Mesenchymal stem cell (in vitro differentiated cells and primary cell): ENCODE measurements around the gene LST1.

ENCODE experiments used
- DNase-seq: peaks from one replicate; pipeline ENCODE4 v3.0.0-alpha.2; 2013
- H2AFZ ChIP-seq: one replicate; pipeline ENCODE4 v1.6.1; 2013; ENCODE audit warnings: low read depth, mild to moderate bottlenecking, control low read depth, inconsistent platforms, low read length, moderate library complexity
- H2AK5ac ChIP-seq: 2 replicates; pipeline ENCODE4 v1.6.1; 2013; ENCODE audit warnings: low read length, moderate library complexity, mild to moderate bottlenecking, inconsistent platforms; ENCODE audit not compliant: severe bottlenecking
- H2BK120ac ChIP-seq: one replicate; pipeline ENCODE4 v1.6.1; 2013; ENCODE audit warnings: low read depth, mild to moderate bottlenecking, inconsistent platforms, low read length, moderate library complexity
- H2BK12ac ChIP-seq, 2 experiments: one replicate each; pipeline ENCODE4 v1.6.1; 2013; ENCODE audit warnings: inconsistent platforms in 2 of 2, low read length in 2 of 2, mild to moderate bottlenecking in 2 of 2, moderate library complexity in 2 of 2, control low read depth in 1 of 2
- H2BK15ac ChIP-seq: one replicate; pipeline ENCODE4 v1.6.1; 2013; ENCODE audit warnings: mild to moderate bottlenecking, low read depth, inconsistent platforms; ENCODE audit not compliant: poor library complexity, severe bottlenecking
- H2BK5ac ChIP-seq: 2 replicates; pipeline ENCODE4 v1.6.1; 2013; ENCODE audit warnings: low read depth, mild to moderate bottlenecking, low read length, control low read depth, inconsistent platforms; ENCODE audit not compliant: poor library complexity, severe bottlenecking
- H3K14ac ChIP-seq, 2 experiments: one replicate each; pipeline ENCODE4 v1.6.1; 2013; ENCODE audit warnings: inconsistent platforms in 2 of 2, low read length in 2 of 2, control low read depth in 1 of 2, mild to moderate bottlenecking in 1 of 2, moderate library complexity in 1 of 2
- H3K18ac ChIP-seq, 2 experiments: one replicate each; pipeline ENCODE4 v1.6.1; 2013; ENCODE audit warnings: inconsistent platforms in 2 of 2, low read length in 2 of 2, control low read depth in 1 of 2, low read depth in 1 of 2, mild to moderate bottlenecking in 1 of 2
- H3K23ac ChIP-seq, 2 experiments: one replicate each; pipeline ENCODE4 v1.6.1; 2013; ENCODE audit warnings: inconsistent platforms in 2 of 2, low read length in 2 of 2, mild to moderate bottlenecking in 2 of 2, moderate library complexity in 2 of 2, control low read depth in 1 of 2
- H3K27ac ChIP-seq: 2 replicates; pipeline ENCODE4 v1.5.1; 2013; ENCODE audit warnings: mild to moderate bottlenecking, moderate library complexity, low read length, control low read depth, inconsistent platforms; ENCODE audit not compliant: poor library complexity, severe bottlenecking
- H3K27me3 ChIP-seq, 2 experiments: 2 replicates each; pipeline versions ENCODE4 v1.6.1 to v1.7.0; 2013; ENCODE audit warnings: low read length in 2 of 2, mild to moderate bottlenecking in 2 of 2, moderate library complexity in 2 of 2, control low read depth in 1 of 2, inconsistent platforms in 1 of 2; ENCODE audit not compliant: control insufficient read depth in 1 of 2, insufficient read depth in 1 of 2
- H3K36me3 ChIP-seq, 2 experiments: 2 replicates each; pipeline versions ENCODE4 v1.6.1 to v1.7.0; 2013; ENCODE audit warnings: low read length in 2 of 2, control low read depth in 1 of 2, inconsistent platforms in 1 of 2, low read depth in 1 of 2, mild to moderate bottlenecking in 1 of 2; ENCODE audit not compliant: insufficient read depth in 2 of 2, control insufficient read depth in 1 of 2
- H3K4ac ChIP-seq, 2 experiments: one replicate each; pipeline ENCODE4 v1.6.1; 2013; ENCODE audit warnings: inconsistent platforms in 2 of 2, low read length in 2 of 2, mild to moderate bottlenecking in 2 of 2, moderate library complexity in 2 of 2, control low read depth in 1 of 2, low read depth in 1 of 2
- H3K4me1 ChIP-seq: 2 replicates; pipeline ENCODE4 v1.6.1; 2013; ENCODE audit warnings: low read depth, low read length, control low read depth; ENCODE audit not compliant: control insufficient read depth, insufficient read depth
- H3K4me2 ChIP-seq: 2 replicates; pipeline ENCODE4 v1.6.1; 2013; ENCODE audit warnings: low read length, mild to moderate bottlenecking, inconsistent platforms; ENCODE audit not compliant: poor library complexity, severe bottlenecking
- H3K4me3 ChIP-seq, 2 experiments: 2 replicates each; pipeline versions ENCODE4 v1.5.1 to v1.7.0; 2013; ENCODE audit warnings: low read length in 2 of 2, mild to moderate bottlenecking in 2 of 2, control low read depth in 1 of 2, low read depth in 1 of 2; ENCODE audit not compliant: insufficient read depth in 1 of 2
- H3K79me1 ChIP-seq: replicated peaks from 2 replicates; pipeline ENCODE4 v1.6.1; 2013; ENCODE audit warnings: mild to moderate bottlenecking, control low read depth, low read length, inconsistent platforms; ENCODE audit not compliant: poor library complexity, severe bottlenecking
- H3K9ac ChIP-seq: 2 replicates; pipeline ENCODE4 v1.7.0; 2013; ENCODE audit warnings: mild to moderate bottlenecking, low read length, moderate library complexity
- H3K9me3 ChIP-seq: 2 replicates; pipeline ENCODE4 v1.7.0; 2013; ENCODE audit warnings: mild to moderate bottlenecking, low read length; ENCODE audit not compliant: control insufficient read depth
- H4K8ac ChIP-seq: one replicate; pipeline ENCODE4 v1.6.1; 2013; ENCODE audit warnings: inconsistent platforms, mild to moderate bottlenecking, low read length, moderate library complexity
- H4K91ac ChIP-seq: one replicate; pipeline ENCODE4 v1.6.1; 2013; ENCODE audit warnings: mild to moderate bottlenecking, low read length, inconsistent platforms
- WGBS: methylation state at CpG from one replicate; pipeline ENCODE4 v1.1.7; 2013; ENCODE audit warnings: mixed read lengths; 5-methylcytosine and 5-hydroxymethylcytosine counted together

Gene LST1

DNA sequence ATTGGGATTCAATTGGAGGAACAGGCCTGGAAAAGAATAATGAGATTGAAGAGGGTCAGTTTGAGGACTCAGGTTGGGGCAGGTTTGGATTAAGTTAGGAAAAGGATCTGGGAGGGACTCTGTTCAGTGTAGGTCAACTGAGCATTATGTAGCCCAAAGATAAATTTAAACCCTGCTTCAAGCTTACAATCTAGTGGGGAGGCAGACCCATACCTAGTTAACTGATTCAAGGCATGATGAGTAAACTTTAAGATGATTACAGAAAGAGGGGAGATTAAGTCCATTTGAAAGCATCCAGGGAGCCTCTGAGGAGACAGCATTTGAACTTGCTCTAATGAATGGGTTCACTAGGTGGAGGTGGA lies 25.4 kb upstream of the LST1 start:
- Histone ChIP-seq H3K4me3 (no peak overlapping the region), H3K27ac (peak overlapping the region; percentile 85), H2AK5ac (peak overlapping the region; percentile 49), H3K27me3 (no peaks in the 10 kb centered on the region), H4K8ac (peak overlapping the region; percentile 65), H2BK120ac (peak overlapping the region; percentile 27), H3K36me3 (peaks cover 31 to 52% of the 10 kb centered on the region in 2 experiments), H3K4ac (no peak overlapping the region), H4K91ac (peak overlapping the region; percentile 70), H3K4me1 (peaks cover 25% of the 10 kb centered on the region), H3K18ac (peak overlapping the region; percentile 38 to 60), H2BK12ac (peak overlapping the region; percentile 7 to 50), H3K14ac (no peak overlapping the region), H3K23ac (no peak overlapping the region), H3K4me2 (no peak overlapping the region), H3K79me1 (peaks cover 20% of the 10 kb centered on the region), H3K9me3 (no peaks in the 10 kb centered on the region), H2AFZ (no peak overlapping the region), H3K9ac (no peak overlapping the region), H2BK15ac (no peak overlapping the region), H2BK5ac (no peak overlapping the region)
- no peak for DNase-seq

DNA sequence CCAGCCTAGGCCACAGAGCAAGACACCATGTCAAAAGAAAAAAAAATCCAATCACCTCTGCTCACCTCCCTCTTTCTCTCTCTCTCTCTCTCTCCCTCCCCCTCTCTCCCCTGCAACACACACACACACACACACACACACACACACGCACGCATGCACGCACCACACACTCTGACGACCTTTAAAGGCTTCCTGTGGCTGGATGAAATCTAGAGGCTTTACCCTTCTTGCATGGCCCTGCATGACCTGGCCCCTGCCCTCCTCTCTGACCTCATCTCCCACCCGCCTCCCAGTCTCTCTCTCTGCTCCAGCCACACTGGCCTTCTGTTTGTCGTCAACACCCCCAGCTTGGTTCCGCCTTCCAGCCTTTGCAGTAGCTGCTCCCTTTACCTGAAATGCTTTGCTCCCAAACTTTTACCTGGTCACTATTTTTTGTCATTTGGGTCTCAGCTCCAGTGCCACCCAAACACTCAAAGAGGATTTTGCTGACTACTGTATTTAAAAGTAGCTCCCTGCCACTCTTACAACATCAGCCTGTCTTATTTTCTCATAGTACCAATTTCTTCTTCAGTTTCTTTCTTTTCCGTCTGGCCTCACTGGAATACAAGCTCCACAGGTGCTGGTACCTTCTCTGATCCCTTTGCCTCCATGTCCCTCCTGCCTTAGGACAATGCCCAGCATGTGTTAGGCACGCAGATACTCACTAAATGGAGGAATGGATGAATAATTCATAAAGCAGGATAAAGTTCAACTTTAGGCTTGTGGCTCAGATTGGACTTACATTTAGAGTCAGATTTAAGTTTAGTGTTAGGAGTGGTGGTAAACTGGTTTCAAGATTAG lies 18.3 kb upstream of the LST1 start:
- Histone ChIP-seq H3K14ac (no peak overlapping the region), H3K4me1 (no peaks in the 10 kb centered on the region), H4K8ac (no peak overlapping the region), H4K91ac (peak overlapping the region; percentile 18), H3K4me3 (no peak overlapping the region), H2BK12ac (no peak overlapping the region), H3K36me3 (no peaks in the 10 kb centered on the region), H2BK5ac (no peak overlapping the region), H3K23ac (no peak overlapping the region), H2BK120ac (no peak overlapping the region), H2AK5ac (no peak overlapping the region), H3K27me3 (no peaks in the 10 kb centered on the region), H3K27ac (no peak overlapping the region), H3K4ac (no peak overlapping the region), H2BK15ac (no peak overlapping the region), H3K9me3 (no peaks in the 10 kb centered on the region), H3K79me1 (no peaks in the 10 kb centered on the region), H2AFZ (no peak overlapping the region), H3K18ac (no peak overlapping the region), H3K9ac (no peak overlapping the region), H3K4me2 (no peak overlapping the region)
- 51% methylated on average over 9 of the region's 9 CpGs for WGBS
- no peak for DNase-seq

DNA sequence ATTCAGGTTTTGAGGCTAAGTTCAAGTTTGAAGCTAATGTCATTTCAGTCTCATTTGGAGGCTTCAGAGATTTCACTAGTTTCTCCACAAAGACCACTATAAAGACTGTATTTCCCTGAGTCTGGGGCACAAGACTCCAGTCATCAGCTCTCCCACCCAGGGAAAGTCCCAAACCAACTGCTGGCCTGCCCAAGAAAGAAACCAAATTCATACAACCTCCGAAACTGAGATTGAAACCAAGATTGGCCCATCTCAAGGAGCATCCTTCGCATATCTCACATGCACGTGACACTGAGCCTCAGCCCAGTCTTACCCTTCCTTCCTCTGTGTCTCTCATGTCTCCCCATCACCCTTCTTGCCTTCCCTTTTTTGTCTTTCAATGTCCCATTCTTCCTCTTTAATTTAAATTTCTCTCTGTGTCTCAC lies 17.5 kb upstream of the LST1 start:
- Histone ChIP-seq H3K23ac (no peak overlapping the region), H3K36me3 (no peaks in the 10 kb centered on the region), H3K79me1 (no peaks in the 10 kb centered on the region), H2BK15ac (no peak overlapping the region), H3K18ac (no peak overlapping the region), H3K14ac (no peak overlapping the region), H3K4me2 (no peak overlapping the region), H4K91ac (no peak overlapping the region), H3K4me3 (no peak overlapping the region), H3K9me3 (no peaks in the 10 kb centered on the region), H3K4me1 (no peaks in the 10 kb centered on the region), H2BK120ac (no peak overlapping the region), H3K27ac (no peak overlapping the region), H2BK5ac (no peak overlapping the region), H2AFZ (no peak overlapping the region), H3K9ac (no peak overlapping the region), H2AK5ac (no peak overlapping the region), H2BK12ac (no peak overlapping the region), H3K4ac (no peak overlapping the region), H4K8ac (no peak overlapping the region), H3K27me3 (peaks cover 0 to 5% of the 10 kb centered on the region in 2 experiments)
- 91% methylated on average over 3 of the region's 3 CpGs for WGBS
- no peak for DNase-seq

DNA sequence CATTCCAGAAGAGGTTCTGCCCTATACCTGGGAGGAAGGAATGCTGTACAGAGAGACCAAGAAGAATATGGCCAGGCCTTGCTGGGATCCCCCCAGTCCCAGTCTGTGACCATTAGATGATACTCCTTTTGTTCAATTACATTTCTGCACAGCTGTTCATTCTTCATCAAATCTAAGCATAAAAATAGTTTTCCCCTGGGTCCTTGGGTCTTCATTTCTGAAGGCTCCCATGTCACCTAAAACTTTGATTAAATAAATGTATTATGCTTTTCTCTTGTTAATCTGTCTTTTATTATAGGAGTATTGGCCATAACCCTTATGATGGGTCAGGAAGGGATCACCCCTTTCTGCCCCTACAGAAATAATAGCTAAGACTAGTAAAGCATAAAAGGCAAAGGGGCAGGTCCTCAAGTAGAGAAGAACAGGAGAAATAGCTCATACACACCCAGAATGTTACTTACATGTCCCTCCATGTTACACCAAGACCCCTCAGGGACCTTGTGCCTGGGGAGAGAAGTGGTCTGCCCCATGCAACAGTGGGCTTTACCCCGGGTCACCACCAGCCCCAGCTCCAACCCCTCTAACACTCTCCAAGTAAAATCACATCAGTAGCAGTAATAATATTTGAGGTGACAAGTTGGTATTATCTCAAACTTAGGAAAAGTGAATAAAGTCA lies 16.1 kb upstream of the LST1 start:
- H2BK5ac ChIP-seq = no peak overlapping the region
- H3K9ac ChIP-seq = no peak overlapping the region
- WGBS = no CpG with 5 or more reads among the region's 1 CpG
- no peak overlapping the region for H2BK120ac ChIP-seq
- DNase-seq = no peak
- no peaks in the 10 kb centered on the region for H3K36me3 ChIP-seq
- H3K4me3 ChIP-seq = no peak overlapping the region
- H2AFZ ChIP-seq = no peak overlapping the region
- no peak overlapping the region for H4K91ac ChIP-seq
- no peaks in the 10 kb centered on the region for H3K4me1 ChIP-seq
- no peak overlapping the region for H3K14ac ChIP-seq
- H3K18ac ChIP-seq = no peak overlapping the region
- no peak overlapping the region for H2BK12ac ChIP-seq
- H3K27me3 ChIP-seq = peaks cover 0 to 10% of the 10 kb centered on the region in 2 experiments
- peak overlapping the region; percentile 36 for H4K8ac ChIP-seq
- H3K9me3 ChIP-seq = no peaks in the 10 kb centered on the region
- H3K79me1 ChIP-seq = no peaks in the 10 kb centered on the region
- no peak overlapping the region for H3K27ac ChIP-seq
- no peak overlapping the region for H3K4ac ChIP-seq
- H2BK15ac ChIP-seq = no peak overlapping the region
- H3K4me2 ChIP-seq = no peak overlapping the region
- no peak overlapping the region for H3K23ac ChIP-seq
- no peak overlapping the region for H2AK5ac ChIP-seq
